ENCODE measurements around the gene AOAH. TPM values are rescaled to one million over a fixed set of nuclear protein-coding genes. Genes with fewer than 3 reads are reported as not detected.

Gene AOAH
- total RNA-seq, 1 donor from 2014 or later: 0.40 TPM

DNA sequence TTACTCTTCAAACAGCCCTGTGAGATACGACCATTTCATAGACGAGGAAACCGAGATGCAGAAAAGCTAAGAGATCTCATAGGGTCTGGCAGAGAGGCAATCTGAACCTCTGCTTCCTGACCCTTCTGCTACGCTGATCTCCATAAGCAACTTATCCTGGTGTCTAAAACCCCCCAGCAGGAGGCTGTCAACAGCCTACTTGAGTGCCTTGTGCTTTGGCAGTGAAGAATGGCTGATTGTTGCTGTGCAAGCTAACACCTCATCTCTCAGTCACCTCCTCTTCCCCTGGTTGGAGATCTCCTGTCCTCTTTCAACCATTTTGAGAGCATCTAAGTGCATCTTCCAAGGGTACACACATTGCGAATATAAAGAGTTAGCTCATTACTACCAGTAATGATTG is 86.2 kb downstream of the AOAH start:
- no peak for DNase-seq (ENCODE audit: low spot score in 2 of 2, unreplicated experiment in 2 of 2)
- peaks cover 37% of the 10 kb centered on the region for H3K4me1 Mint-ChIP-seq
- no peak for TF ChIP-seq CTCF (IDR thresholded peaks at IDR 0.05; ENCODE audit: unreplicated experiment)
- no peaks in the 10 kb centered on the region for H3K9me3 Mint-ChIP-seq
- no peaks in the 10 kb centered on the region for H3K27me3 Mint-ChIP-seq (ENCODE audit: low read depth)
- H3K36me3 Mint-ChIP-seq: no peaks in the 10 kb centered on the region
- H3K4me3 Mint-ChIP-seq: no peak overlapping the region
- no peak overlapping the region for H3K27ac Mint-ChIP-seq

GRCh38 chr7:36637417-36637816 is 86.9 kb downstream of the AOAH start:
- TF ChIP-seq CTCF (IDR thresholded peaks at IDR 0.05; ENCODE audit: unreplicated experiment): no peak
- DNase-seq (ENCODE audit: low spot score in 2 of 2, unreplicated experiment in 2 of 2): no peak
- Mint-ChIP-seq H3K27ac (no peak overlapping the region), H3K36me3 (no peaks in the 10 kb centered on the region), H3K4me3 (no peak overlapping the region), H3K4me1 (peaks cover 41% of the 10 kb centered on the region), H3K9me3 (no peaks in the 10 kb centered on the region), H3K27me3 (ENCODE audit: low read depth) (no peaks in the 10 kb centered on the region)

GRCh38 chr7:36636126-36636525 is 88.2 kb downstream of the AOAH start:
- Mint-ChIP-seq H3K36me3 (no peaks in the 10 kb centered on the region), H3K27me3 (ENCODE audit: low read depth) (no peaks in the 10 kb centered on the region), H3K9me3 (no peaks in the 10 kb centered on the region), H3K4me3 (no peak overlapping the region), H3K27ac (no peak overlapping the region), H3K4me1 (peaks cover 42% of the 10 kb centered on the region)
- DNase-seq (ENCODE audit: low spot score in 2 of 2, unreplicated experiment in 2 of 2): no peak
- no peak for TF ChIP-seq CTCF (IDR thresholded peaks at IDR 0.05; ENCODE audit: unreplicated experiment)

DNA sequence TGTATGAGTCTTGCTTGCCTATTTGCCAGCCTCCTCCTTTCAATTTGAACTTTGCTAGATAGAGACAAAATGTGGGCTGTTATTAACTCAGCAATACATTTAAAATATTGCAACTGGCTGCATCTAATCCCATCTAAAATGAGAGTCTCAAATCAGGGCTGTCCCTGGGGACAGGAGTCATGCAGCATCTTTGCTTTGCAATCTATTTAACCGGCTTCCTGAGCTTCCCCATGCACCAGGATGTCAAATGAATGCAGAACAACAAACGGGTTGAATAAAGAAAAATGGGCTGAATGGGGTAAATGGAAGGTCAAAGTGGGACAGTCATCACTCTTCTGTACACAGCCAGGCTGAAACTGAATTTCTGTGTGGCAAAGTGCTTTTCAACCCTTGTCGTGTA is 89.2 kb downstream of the AOAH start:
- no peaks in the 10 kb centered on the region for H3K9me3 Mint-ChIP-seq
- H3K4me3 Mint-ChIP-seq: no peak overlapping the region
- H3K27ac Mint-ChIP-seq: no peak overlapping the region

GRCh38 chr7:36633377-36633776 is 90.9 kb downstream of the AOAH start:
- Mint-ChIP-seq H3K9me3 (no peaks in the 10 kb centered on the region), H3K4me3 (no peak overlapping the region), H3K36me3 (no peaks in the 10 kb centered on the region), H3K27me3 (ENCODE audit: low read depth) (no peaks in the 10 kb centered on the region), H3K27ac (no peak overlapping the region), H3K4me1 (peaks cover 38% of the 10 kb centered on the region)
- no peak for TF ChIP-seq CTCF (IDR thresholded peaks at IDR 0.05; ENCODE audit: unreplicated experiment)
- DNase-seq (ENCODE audit: low spot score in 2 of 2, unreplicated experiment in 2 of 2): no peak

More for the DNA sequence above, 89.2 kb downstream of the AOAH start:
- Mint-ChIP-seq H3K4me1 (peaks cover 42% of the 10 kb centered on the region), H3K36me3 (no peaks in the 10 kb centered on the region), H3K27me3 (ENCODE audit: low read depth) (no peaks in the 10 kb centered on the region)
- TF ChIP-seq CTCF (IDR thresholded peaks at IDR 0.05; ENCODE audit: unreplicated experiment): no peak
- no peak for DNase-seq (ENCODE audit: low spot score in 2 of 2, unreplicated experiment in 2 of 2)

DNA sequence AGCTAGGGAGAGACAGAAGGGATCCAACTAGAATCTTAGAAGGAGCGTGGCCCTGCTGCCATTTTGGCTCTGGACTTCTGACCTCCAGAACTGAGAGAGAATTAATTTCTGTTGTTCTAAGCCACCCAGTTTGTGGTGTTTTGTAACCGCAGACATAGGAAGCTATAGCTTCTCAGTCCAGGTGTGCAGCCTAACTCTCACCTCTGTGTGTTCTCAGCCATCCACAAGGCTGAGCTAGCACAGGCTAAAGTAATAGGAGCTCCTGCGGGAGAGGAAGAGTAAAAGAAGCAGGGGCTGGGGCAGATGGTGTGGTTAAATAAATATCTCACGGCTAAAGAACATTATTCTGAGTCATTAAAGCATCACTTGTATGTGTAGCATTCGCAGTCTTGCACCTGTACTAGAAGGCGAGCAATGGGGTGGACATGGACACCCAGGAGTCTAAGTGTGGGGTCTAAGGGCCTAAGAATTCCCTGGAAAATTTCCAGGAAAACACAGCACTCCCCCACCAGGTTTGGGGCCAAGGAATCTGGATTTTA is 94.1 kb downstream of the AOAH start:
- no peak for TF ChIP-seq CTCF (IDR thresholded peaks at IDR 0.05; ENCODE audit: unreplicated experiment)
- Mint-ChIP-seq H3K4me1 (peaks cover 37% of the 10 kb centered on the region), H3K4me3 (no peak overlapping the region), H3K27me3 (ENCODE audit: low read depth) (no peaks in the 10 kb centered on the region), H3K9me3 (no peaks in the 10 kb centered on the region), H3K27ac (no peak overlapping the region), H3K36me3 (no peaks in the 10 kb centered on the region)
- DNase-seq (ENCODE audit: low spot score in 2 of 2, unreplicated experiment in 2 of 2): no peak
